Suppressor macrophage treated with lipopolysaccharide for 4 hours (primary cell): ENCODE measurements around the gene ARFGAP2.

Experiments
- DNase-seq: peaks from one replicate; pipeline ENCODE4 v3.0.0-alpha.2; 2020

The ARFGAP2 gene

DNA sequence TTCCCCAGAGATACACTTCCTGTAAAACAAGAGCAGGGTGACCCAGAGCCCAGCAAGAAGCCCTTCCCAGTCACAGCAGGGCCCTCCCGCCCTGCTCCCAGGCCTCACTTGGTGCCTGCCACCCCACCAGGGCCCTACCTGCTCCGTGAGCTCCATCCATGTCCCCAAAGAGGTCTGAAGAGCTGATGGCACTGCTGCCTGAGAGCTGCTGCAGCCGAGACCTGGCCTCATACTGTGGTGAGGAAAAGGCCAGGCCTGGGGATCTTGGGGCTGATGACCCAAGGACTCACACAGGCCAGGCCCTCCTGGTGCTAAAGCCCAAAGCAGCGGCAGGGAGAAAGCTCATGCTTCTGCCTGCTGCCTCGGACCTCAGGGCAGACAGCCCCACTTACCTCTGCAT, 10.3 kb downstream of the ARFGAP2 start:
- no peak for DNase-seq

- DNase-seq = no peak
These were observed 11.3 kb downstream of the ARFGAP2 start for GRCh38 chr11:47165253-47165840.

- DNase-seq = no peak
These were observed 12.4 kb downstream of the ARFGAP2 start for GRCh38 chr11:47164321-47164720.

GRCh38 chr11:47163898-47164297, 12.8 kb downstream of the ARFGAP2 start:
- DNase-seq = no peak

GRCh38 chr11:47163193-47163592, 13.5 kb downstream of the ARFGAP2 start:
- DNase-seq = no peak

- no peak for DNase-seq
These were observed 14.3 kb downstream of the ARFGAP2 start for GRCh38 chr11:47162426-47162825.

- no peak for DNase-seq
These were observed 14.8 kb downstream of the ARFGAP2 start for GRCh38 chr11:47161890-47162289.

DNA sequence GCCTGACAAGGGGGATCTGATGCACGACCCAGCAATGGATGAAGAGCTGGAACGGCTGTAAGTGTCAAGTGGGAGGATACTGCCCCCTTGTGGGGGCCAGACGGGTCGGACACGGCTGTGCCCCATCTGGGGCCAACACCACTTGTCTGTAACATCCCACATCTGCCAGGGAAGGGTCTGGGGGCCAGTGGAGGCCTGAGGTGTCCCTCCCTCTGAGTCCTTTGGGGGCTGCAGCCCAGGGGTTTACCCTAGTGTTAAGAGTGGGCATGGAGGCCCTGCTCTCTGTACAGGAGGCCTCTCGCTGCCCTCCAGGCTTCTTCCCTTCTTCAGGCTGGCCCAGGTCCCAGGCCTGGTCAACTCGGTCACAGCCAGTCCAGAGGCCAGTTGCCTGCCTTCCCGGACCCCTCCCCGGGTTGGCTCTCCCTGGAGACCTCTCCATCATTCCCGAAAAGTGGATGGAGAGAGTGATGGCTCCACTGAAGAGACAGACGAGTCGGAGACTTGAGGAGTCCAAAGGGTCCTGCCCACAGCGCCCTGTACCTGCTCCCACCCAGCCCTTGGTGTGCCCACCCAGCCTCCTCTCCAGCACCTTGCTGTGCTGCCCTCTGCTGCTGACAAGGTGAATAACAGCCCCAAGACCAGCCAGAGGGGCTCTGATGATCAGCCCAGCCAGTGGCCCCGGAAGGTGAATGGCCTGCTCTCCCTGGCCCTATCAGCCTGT, 15.4 kb downstream of the ARFGAP2 start:
- DNase-seq = peak; percentile 71

DNA sequence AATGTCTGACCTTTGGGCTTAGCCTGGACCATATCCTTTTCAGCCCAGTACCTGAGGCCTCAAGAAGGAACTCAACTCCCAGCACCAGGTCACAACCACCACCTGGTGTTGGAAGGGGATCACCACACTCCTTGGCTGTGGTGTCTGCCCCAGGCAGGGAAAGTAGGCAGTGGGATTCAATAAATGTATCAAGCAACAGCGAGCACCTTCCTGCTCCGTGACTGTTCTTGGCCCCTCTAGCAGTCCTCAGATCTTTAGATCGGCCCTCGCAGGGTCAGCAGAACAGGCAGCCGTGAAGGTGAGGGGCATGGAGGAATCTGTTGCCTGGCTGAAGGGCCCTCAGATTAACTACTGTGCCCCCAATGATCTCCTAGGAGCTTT, 15.9 kb downstream of the ARFGAP2 start:
- no peak for DNase-seq

DNA sequence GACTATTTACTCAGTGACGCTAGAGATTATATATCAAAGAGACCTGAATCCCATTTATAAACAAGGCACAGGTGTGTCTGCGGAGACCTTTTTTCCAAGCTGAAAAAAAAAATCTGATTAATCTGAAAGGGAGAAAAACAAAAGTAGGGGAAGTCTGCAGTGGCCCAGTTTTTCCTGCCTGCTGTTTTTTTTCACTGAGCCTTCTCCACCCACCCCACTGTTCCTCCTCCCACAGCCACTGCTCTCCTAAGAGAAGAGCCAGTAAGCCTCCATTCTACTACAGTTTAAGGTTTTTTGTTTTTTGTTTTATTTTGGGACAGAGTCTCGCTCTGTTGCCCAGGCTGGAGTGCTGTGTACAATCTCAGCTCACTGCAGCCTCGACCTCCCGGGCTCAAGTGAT, 18.4 kb downstream of the ARFGAP2 start:
- DNase-seq = no peak

GRCh38 chr11:47157805-47158204, 18.9 kb downstream of the ARFGAP2 start:
- DNase-seq = no peak

DNA sequence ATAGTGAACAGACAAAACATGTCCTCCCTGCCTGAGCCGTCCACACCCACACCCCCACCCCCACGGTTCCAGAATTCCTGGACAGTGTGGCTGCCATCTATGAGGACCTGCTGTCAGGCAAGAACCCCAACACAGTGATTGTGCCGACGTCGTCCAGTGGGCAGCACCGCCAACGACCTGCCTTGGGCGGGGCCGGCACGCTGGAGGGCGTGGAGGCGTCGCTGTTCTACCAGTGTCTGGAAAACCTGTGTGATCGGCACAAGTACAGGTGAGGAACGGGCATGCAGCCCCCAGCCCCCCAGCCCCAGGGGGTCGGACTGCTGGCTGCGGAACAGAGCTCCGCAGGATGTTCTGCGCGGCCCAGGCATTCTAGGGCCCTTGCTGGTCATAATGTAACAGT, 19.7 kb downstream of the ARFGAP2 start:
- DNase-seq = no peak

GRCh38 chr11:47156333-47156732, 20.3 kb downstream of the ARFGAP2 start:
- no peak for DNase-seq

DNA sequence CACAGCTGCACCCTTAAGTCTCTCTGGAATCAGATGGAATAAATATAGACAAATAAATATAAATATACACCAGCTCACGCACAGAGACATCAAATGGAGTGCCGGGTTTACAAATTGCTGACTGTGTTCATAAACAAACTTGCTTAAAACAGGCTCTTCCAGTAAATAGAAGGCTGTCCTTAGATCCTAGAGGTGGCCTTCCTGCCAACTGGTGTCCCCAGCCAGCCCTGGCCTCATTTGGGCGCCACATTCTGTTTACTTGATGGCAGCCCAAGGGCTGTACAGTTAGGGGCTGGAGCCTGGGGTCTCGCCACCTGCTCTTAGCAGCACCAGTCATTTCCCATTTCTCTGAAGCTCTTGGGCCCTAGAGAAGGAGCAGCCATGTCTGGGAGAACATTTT, 20.8 kb downstream of the ARFGAP2 start:
- no peak for DNase-seq

GRCh38 chr11:47154616-47155570, 21.8 kb downstream of the ARFGAP2 start:
- DNase-seq = no peak

DNA sequence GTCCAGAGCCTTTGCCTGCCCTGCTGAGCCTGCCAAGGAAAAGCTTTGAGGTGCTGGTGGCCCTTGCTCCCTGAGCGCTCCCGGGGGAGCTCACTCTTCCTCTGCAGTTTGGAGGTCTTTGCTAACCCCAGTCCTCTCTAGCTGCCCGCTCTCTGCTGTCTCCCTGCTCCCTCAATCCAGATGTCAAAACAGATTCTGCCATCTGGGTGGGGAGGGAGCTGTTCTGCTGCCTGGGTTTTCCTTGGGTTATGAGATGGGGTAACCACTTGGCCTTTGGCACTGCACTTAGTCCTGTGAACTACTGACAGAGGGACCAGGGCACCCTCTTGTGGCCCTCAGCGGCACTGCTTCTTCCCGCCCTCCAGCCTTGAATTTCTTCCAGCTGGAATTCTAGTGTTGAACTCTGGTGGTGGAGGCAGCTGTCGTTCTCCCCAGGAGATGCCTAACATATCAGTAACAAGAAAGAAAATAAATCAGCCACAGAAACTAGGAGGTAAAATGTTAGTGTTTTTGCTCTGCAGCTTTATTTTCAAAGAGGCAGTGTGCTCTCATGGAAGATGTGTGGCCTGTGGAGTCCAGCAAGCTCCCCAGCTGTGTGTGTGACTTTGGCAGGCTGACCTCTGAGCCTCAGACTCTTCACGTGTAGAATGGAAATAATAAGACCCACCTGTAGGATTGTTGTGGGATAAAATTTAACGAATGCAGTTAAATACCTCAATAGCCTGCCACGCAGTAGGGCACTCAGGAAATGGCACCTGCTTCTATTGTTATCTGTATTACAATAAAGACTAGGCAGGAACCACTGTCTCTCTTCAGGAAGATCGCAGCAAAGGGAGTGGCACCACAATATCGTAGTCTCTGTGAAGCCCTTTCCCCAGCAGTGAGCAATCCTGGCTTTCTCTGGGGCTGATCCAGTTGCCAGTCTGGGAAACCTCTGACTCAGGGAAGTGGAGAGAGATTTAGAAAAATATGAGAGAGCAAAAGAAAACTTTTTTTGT, 23.4 kb downstream of the ARFGAP2 start:
- peak; percentile 83 for DNase-seq

- DNase-seq = no peak
These were observed 24.3 kb downstream of the ARFGAP2 start for GRCh38 chr11:47152126-47152952.

DNA sequence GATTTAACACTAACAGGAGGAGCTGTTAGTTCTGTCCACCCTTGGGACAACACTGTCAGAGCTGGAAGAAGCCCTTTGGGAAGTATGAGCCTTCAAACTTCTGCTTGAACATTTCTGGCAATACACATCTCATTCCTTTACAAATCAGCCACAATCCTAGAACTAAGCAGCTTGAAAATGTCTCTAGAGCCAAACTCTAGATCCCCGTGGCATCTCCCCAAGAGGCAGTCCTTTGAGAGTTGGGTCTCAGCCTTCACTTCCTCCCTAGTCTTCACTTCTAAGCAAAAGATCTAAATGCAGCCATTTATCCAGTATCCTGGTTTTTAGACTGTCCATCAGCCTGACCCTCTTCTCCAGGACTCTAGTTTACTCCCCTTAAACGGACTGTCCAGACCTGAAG, 26.9 kb downstream of the ARFGAP2 start:
- DNase-seq = no peak

DNA sequence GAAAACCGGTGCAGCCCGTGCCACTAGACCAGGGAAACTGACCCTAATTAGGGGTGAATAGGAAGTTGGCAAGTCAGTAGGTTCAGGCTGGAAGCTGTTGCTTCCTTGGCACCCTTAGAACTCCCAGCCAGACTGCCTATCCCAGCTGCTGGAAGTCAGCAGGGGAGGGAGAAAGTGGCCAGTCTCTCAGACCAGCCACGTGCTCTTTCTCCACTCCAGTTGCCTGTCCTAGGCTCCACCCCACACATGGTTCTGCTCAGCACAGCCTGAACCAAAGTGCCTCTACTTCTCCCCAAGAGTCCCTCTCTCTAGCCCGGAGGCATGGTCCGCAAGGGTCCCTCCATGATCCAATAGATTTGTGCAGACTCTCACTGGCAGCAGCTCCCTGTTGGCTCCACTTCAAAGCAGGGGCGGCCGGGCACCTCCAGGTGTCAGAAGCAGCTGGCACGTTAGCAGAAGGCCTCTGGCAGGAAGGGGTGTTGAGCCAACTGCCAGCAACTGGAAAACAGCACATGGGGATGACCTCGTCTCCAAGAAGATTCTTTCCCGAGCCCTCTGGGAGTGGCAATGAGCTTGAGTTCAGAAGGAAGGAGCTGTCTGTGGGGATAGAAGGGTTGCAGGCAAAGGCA, 27.7 kb downstream of the ARFGAP2 start:
- DNase-seq = no peak

DNA sequence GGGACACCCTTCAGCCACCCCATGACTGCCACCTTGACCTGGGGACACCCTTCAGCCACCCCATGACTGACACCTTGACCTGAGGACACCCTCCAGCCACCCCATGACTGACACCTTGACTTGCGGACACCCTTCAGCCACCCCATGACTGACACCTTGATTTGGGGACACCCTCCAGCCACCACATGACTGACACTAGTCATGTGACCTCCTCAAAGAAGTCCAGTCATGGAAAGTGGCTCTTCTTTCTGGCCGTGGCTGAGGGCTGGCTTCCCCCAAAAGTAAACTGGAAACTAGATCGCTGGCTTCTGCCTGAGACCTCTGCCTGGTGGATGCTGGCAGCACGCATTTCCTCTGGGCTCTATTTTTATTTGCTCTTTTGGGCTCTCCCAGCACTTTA, 28.4 kb downstream of the ARFGAP2 start:
- DNase-seq = no peak

DNA sequence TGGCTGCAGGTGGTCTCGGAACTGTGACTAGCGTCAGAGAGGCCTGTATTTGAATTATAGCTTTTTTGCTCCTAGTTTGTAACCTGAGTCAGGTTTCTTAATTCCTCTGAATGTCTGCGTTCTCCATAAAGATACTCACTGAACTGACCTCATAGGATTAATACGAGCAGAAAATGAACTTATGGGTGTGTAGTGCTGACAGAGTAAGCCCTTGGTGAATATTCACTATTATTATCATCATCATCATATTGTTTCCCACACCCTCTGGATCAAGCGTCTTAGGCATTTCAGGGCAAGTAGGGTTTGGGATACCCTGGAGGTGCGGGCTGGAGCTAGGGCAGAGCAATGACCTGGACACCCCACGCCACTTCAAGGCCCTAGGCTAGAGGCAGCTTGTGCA, 29.0 kb downstream of the ARFGAP2 start:
- DNase-seq = no peak
